ENCODE results near the gene PSORS1C2.

PSORS1C2 gene

GRCh38 chr6:31135710-31136109 lies 3.2 kb downstream of the PSORS1C2 start:
- DNase-seq = no peak

DNA sequence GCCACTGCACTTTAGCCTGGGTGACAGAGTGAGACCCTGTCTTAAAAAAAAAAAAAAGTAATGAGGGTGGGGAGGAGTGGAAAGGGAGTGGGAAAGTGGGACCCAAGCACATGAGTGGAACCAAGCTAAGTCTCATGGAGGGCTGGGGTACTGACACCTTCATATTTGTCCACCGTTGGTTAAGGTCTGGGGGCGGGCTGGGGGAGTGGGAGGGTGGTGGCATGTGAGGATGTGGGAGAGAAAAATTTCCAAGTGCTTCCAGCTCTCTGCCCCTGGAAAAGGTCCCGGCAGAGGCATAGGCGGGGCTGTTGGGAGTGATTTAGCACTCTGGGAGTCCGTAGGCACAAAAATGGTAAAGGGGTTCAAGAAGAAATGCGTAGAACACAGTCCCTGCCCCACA lies 6.1 kb downstream of the PSORS1C2 start:
- DNase-seq = no peak

GRCh38 chr6:31131595-31131994 lies 7.3 kb downstream of the PSORS1C2 start:
- DNase-seq = no peak

DNA sequence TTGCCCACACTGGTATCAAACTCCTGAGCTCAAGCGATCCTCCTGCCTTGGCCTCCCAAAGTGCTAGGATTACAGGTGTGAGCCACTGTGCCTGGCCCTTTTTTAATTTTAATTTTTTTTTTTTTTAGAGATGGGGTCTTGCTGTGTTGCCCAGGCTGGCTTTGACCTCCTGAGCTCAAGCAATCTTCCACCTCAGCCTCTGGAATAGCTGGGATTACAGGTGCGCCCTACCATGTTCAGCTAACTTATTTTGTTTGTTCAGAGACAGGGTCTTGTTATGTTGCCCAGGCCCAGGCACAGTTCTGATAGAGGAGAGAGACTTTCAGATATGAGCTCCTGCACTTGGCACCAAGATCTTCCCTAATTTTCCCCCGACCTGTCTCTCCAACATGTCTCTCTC lies 8.1 kb downstream of the PSORS1C2 start:
- no peak for DNase-seq

- DNase-seq = no peak
Measured at GRCh38 chr6:31129130-31129529, 9.7 kb downstream of the PSORS1C2 start.

DNA sequence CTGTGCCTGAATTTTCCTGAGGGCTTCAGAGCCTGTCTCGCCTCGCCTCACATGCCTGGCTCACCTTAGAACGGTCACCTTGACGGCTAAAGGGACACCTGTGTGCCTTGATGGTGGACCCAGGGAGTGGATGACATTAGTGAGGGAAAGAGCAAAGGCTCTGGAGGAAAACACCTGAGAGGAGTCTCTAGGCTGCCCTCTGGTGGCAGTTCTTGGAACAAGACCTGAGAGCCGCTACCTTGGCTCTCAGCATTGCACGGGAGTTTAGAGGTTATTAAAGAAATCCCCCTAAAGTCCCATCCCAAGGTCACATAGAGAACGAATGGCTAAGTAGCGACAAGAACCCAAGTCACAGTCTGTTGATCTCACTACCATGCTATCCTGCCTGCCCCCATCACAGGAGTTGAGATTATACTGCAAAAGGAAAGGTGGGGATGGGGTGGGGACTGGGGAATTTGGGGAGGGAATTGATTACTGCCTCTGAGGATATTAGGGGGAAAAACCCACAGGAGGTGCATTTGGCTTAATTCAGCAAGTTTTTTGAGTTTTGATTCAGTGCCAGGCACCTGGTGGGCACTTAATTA lies 10.7 kb downstream of the PSORS1C2 start:
- DNase-seq = no peak

- no peak for DNase-seq
Measured at GRCh38 chr6:31126396-31127175, 12.3 kb downstream of the PSORS1C2 start.

DNA sequence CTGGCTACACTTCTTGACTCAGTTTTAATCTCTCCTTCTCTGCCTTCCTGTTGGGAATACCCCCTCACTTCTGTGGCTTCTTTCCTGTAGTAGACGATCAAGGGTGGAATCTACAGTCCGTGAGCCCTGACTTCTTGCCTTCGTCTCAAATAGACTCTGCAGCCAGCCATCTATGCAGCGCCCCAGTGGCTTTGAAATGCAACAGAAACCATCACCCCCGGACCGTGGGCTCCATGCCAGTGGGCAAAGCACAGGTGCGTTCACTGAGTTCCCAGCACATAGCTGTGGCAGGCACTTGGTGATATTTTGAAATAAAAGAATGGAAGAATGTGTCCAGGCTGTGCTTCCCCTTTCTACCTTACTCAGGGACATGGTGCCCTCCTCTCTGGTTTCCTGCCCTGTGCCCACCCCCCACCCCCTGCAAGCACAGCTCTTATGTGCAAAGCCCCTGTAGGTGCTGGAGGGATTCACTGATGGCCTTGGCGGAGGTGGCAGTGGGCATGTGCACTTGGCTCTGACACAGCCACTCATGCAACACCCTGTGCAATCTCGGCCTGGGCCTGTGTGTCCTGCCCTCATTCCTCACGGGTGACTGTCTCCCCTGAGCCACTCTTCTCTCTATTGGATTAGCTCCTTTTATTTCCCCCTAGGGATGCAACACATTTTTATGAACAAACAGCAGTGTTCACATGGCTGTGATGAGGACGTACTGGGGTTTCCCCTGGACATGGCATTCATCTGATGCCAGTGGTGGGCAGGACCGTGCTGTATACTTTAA lies 13.1 kb downstream of the PSORS1C2 start:
- no peak for DNase-seq

- DNase-seq = no peak
Measured at GRCh38 chr6:31125162-31125561, 13.7 kb downstream of the PSORS1C2 start.

- no peak for DNase-seq
Measured at GRCh38 chr6:31122791-31123706, 15.8 kb downstream of the PSORS1C2 start.

DNA sequence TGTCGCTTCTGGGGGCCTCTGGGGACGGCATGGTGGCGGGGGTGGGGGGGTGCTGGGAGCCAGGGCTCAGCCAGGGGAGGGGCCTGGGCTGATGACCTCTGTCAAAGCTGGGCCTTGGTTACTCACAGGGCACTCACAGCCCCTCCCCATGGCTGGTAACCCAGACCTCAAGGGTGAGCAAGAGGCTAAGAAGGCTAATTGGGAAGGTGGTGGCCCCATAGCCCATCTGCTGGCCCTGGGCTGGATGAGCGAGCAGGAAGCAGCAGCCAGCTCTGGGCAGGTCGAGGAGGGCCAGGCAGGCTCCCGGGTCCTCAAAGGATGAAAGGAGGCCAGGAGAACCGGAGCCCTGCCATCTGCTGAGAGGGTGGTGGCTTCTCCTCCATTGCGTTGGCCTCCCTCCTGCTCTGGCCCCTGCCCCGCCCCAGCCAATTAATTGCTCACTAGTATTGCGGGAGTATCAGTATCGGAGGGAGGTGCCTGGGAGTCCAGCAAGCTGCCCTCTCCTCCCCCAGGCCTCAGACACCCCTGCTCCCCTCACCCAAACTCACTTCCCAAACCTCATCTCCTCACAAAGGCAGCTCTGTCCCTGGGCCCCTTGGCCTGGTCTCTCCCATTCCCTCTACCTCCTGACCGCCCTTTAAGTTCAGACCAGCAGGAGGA lies 17.6 kb downstream of the PSORS1C2 start:
- no peak for DNase-seq

DNA sequence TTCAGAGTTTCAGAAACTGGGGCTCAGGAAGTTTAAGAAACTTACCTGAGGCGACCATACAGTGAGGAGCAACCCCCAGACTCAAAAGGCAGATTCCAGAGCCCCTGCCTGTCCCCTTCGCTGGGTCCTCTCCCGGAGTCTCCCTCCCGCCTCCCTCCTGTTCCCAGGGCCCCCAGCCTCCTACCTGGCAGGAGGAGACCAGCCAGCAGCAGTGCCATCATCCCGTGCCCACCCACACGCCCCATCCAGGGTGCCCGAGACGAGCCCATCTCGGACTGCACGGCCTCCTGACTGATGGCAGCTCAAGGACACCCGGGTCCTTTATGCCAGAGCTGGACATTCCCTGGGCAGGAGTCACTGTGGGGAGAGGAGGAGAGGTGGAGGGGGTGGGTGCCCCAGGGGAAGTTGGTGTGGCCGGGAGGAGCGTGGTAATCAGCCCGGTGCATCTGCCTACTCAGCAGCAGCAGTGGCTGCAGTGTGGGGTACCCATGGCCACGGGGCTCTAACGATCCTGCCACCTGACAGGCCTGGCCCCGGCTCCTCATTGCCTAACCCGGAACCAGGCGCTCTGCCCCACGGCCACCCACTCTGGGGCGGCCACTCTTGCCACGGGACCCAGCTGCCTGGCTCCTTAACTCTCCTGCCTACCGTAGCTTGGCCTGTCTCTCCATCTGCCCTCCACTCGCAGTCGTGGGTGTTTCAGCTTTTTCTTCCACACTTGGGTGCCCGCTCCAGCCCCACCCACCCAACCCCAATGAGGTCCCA lies 18.5 kb downstream of the PSORS1C2 start, which contains the start of gene CDSN:
CDSN (minus strand) TSS at position 296 of the 765 bp plus-strand sequence; CDS start at position 269, 27 bp downstream.
- no peak for DNase-seq

DNA sequence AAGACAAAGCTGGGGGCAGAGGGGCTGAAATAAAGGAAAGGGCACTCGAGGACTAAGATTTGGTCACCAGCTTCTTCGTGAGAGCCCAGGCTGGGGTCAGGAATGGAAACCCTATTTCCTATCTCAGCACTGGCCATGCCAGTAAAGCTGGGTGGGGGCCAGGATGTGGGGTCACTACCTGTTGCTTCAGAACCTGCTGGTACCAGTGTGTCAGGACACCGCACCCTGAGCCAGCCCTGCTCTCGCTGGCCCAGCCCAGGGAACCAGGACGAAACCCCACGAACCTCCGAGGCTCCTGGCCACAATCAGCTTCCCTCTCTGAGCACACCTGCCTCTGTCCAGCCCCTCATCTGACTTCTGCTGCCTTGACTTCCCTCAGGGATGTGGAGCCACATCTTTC lies 20.7 kb downstream of the PSORS1C2 start:
- no peak for DNase-seq

DNA sequence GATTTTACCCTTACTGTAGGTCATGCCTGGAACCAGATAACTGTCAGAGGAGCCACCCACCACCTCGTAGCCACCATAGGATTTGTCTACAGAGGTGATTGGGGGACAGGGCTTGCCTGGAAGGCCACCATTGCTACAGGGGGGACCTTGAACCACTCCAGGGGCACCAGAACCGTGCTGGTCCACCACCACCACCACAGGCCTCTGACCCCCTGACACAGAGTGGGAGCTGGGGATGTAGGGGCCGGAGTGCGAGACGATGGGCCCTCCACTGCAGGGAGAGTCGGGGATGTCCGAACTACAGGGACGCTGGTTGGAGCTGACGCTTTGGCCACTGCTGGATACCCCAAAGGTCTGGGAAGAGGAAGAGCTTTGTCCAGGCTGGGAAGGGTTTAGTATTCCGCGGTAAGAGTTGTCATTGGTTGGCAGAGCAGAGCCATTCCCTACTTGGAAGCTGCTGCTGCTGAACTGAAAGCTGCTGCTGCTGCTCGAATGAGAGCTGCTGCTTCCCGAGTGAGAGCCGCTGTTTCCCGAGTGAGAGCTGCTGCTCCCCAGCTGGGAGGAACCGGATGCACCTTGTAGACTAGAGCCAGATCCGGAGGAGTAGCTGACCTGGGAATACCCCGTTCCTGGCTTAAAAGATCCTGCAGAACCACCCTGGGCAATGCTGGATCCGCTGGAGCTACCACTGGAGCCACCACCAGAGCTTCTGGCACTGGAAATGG lies 22.0 kb downstream of the PSORS1C2 start:
- no peak for DNase-seq

GRCh38 chr6:31115941-31116560 lies 22.8 kb downstream of the PSORS1C2 start:
- no peak for DNase-seq

DNA sequence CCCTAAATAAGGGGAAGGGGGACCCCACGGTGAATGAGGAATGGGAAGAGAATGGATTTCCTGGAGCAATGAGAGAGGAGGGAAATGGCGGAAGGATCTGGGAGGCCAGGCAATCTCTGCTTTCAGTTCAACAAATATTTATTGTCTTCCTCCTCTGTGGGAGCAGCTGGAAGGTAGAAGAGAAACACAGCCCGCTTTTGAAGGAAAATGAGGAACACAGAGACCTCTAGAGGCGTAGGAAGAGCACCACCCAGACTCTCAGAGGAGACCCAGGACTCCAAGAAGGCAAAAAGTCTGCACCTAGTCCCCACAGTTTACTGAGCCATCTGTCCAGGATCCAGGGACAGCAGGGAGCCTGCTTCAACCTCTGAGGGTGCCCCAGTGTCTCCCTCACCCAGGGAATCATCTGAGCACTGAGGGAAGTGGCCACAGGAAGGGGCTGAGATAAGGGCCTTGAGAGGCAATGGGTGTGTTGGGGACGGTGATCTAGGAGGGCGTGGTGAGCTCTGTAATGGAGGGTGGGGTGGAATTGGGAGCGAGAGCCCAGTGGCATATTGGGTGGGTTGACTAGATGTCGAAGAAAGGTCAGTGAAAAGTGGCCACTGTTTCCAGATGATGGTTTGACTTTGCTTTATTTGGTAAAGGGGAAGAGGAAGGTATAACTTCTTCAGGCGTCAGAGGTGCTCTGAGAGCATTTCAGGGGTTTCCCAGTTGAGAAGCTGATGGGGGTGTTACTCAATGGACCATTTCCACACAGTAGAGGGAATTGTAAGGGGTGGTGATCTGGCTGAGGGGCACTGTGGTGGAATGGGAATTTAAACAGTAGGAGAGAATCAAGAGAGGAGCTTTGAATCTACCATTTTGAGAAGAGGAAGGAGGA lies 23.7 kb downstream of the PSORS1C2 start:
- DNase-seq = no peak

GRCh38 chr6:31114541-31114878 lies 24.4 kb downstream of the PSORS1C2 start, which contains the start of gene PSORS1C1:
PSORS1C1 (plus strand) TSS chr6:31114800; CDS start chr6:31129633, 14,833 bp downstream.
- no peak for DNase-seq

DNA sequence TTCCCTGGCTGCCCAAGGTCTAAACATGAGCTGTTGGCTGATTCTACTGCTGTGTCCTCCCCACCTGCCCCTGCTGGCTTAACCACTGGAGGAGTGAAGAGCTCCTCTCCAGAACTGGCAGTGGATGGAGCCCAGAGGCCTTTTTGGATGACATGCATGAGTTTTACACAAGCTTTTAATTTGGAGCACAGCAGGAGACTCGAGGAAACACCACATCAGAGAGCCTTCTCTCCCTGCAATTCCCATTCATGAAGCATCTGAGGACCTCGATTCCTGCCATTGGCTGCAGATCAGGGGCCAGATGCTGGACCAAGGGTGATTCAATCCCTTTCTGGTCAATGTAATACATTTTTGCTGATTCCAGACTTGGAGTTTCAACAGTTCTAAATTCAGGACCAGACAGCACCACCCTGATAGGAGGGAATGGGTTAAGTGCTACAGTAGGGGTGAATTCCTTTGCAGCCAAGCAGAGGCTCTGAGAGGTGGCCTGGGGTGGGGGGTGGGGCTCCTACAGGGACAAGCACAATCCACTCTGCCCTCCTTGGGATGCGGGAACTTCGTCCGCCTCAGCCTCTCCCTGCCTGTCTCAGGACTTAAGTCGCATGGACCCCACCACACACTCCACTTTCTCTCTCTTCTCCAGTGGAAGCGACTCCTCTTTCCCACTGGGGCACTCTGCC lies 24.9 kb downstream of the PSORS1C2 start:
- DNase-seq = no peak

DNA sequence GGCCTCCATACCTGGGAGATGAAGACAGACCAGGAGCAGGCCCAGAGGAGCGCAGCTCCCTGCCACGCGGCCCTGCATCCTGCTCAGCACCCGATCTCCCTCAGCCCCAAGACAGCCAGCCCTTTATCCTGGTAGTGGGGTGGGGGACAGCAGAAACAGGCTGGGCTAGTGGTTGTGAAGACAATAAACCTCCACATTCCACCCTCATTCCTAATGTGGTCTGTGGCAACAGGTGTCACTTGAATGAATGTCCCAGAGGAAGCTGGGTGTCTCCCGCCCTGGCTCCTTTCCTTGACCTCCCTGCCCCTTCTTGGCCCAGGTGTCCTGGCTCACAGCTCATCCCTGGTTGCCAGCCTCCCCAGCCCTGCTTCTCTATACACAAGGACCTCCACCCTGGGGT lies 26.4 kb downstream of the PSORS1C2 start, which contains the start of gene C6orf15:
C6orf15 (minus strand) TSS at position 98 of the 400 bp plus-strand sequence; CDS start at position 78, 20 bp downstream.
- DNase-seq = no peak

All from NCI-H526 treated with DMSO at 0.1 percent for 48 hours (cell line).